Panc1 (cell line): ENCODE results near the gene CDKN2B-AS1.

ENCODE experiments used
- POLR2AphosphoS5 ChIP-seq: IDR thresholded peaks from 2 replicates; pipeline ENCODE4 v1.6.1; 2012; ENCODE audit warnings: mild to moderate bottlenecking, low read depth, low read length, moderate library complexity
- SIN3A ChIP-seq: IDR thresholded peaks from 2 replicates; pipeline ENCODE4 v1.6.1; 2012; ENCODE audit warnings: low read depth, mild to moderate bottlenecking, low read length, moderate library complexity, borderline replicate concordance; ENCODE audit not compliant: insufficient read depth
- TF ChIP-seq, protein P1 (sequence below): fragments of 450-650 bp; IDR thresholded peaks from 2 replicates; pipeline ENCODE4 v1.5.1; 2017; ENCODE audit warnings: mild to moderate bottlenecking
- TF ChIP-seq, protein P2 (sequence below), 2 experiments: IDR thresholded peaks; 2 replicates each; pipeline ENCODE4 v1.6.1; 2011 to 2012; ENCODE audit warnings: low read depth in 2 of 2, control low read depth in 1 of 2, low read length in 1 of 2, mild to moderate bottlenecking in 1 of 2, moderate library complexity in 1 of 2; ENCODE audit not compliant: insufficient read depth in 1 of 2

DNA sequence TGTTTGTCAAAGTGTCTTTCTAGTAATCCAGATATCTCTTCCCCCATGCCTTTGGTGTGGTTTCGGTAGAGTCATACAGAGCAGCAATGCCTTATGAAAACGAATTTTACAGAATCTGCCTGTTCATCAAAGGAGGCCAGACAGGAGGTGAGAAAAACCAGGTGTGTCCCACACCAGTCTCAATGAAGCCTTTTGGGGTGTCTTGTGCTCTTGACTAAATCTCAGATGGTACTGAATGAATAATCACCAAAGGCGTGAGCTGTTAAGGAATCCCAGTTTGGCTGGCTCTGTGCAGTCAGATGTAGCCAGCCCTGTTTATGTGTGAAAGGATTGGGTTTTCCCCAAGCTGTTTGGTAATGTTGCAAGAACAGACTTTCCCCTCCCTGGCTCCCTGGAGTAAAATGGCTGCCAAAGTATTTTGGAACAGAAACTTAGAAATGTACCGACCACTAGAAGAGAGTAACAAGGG lies 85.3 kb downstream of the CDKN2B-AS1 start:
- TF ChIP-seq, protein P1, sequence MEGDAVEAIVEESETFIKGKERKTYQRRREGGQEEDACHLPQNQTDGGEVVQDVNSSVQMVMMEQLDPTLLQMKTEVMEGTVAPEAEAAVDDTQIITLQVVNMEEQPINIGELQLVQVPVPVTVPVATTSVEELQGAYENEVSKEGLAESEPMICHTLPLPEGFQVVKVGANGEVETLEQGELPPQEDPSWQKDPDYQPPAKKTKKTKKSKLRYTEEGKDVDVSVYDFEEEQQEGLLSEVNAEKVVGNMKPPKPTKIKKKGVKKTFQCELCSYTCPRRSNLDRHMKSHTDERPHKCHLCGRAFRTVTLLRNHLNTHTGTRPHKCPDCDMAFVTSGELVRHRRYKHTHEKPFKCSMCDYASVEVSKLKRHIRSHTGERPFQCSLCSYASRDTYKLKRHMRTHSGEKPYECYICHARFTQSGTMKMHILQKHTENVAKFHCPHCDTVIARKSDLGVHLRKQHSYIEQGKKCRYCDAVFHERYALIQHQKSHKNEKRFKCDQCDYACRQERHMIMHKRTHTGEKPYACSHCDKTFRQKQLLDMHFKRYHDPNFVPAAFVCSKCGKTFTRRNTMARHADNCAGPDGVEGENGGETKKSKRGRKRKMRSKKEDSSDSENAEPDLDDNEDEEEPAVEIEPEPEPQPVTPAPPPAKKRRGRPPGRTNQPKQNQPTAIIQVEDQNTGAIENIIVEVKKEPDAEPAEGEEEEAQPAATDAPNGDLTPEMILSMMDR = no peak
- TF ChIP-seq POLR2AphosphoS5 = no peak
- TF ChIP-seq, protein P2, sequence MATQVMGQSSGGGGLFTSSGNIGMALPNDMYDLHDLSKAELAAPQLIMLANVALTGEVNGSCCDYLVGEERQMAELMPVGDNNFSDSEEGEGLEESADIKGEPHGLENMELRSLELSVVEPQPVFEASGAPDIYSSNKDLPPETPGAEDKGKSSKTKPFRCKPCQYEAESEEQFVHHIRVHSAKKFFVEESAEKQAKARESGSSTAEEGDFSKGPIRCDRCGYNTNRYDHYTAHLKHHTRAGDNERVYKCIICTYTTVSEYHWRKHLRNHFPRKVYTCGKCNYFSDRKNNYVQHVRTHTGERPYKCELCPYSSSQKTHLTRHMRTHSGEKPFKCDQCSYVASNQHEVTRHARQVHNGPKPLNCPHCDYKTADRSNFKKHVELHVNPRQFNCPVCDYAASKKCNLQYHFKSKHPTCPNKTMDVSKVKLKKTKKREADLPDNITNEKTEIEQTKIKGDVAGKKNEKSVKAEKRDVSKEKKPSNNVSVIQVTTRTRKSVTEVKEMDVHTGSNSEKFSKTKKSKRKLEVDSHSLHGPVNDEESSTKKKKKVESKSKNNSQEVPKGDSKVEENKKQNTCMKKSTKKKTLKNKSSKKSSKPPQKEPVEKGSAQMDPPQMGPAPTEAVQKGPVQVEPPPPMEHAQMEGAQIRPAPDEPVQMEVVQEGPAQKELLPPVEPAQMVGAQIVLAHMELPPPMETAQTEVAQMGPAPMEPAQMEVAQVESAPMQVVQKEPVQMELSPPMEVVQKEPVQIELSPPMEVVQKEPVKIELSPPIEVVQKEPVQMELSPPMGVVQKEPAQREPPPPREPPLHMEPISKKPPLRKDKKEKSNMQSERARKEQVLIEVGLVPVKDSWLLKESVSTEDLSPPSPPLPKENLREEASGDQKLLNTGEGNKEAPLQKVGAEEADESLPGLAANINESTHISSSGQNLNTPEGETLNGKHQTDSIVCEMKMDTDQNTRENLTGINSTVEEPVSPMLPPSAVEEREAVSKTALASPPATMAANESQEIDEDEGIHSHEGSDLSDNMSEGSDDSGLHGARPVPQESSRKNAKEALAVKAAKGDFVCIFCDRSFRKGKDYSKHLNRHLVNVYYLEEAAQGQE (IDR thresholded peaks at IDR 0.05; ENCODE audit: insufficient read depth in 1 of 2, low read depth in 2 of 2, low read length in 1 of 2) = no peak
- no peak for TF ChIP-seq SIN3A
